DLD1 (cell line): ENCODE measurements around the gene TEAD3.

Source experiments
- in situ Hi-C: cut with HindIII; loops from 2 replicates; pipeline ENCODE4 v1.10.0; 2017; ENCODE audit warnings: low sequenced_read_pairs

The TEAD3 gene

GRCh38 chr6:35427435-35427834 is 69.4 kb downstream of the TEAD3 start:
- in situ Hi-C loops, result no loop called here

- in situ Hi-C loops, result no loop called here
Observed at GRCh38 chr6:35426074-35426473, 70.8 kb downstream of the TEAD3 start.

GRCh38 chr6:35425284-35425683 is 71.6 kb downstream of the TEAD3 start:
- in situ Hi-C loops, result no loop called here
